ENCODE data around the gene ARHGAP4.

The ARHGAP4 gene

DNA sequence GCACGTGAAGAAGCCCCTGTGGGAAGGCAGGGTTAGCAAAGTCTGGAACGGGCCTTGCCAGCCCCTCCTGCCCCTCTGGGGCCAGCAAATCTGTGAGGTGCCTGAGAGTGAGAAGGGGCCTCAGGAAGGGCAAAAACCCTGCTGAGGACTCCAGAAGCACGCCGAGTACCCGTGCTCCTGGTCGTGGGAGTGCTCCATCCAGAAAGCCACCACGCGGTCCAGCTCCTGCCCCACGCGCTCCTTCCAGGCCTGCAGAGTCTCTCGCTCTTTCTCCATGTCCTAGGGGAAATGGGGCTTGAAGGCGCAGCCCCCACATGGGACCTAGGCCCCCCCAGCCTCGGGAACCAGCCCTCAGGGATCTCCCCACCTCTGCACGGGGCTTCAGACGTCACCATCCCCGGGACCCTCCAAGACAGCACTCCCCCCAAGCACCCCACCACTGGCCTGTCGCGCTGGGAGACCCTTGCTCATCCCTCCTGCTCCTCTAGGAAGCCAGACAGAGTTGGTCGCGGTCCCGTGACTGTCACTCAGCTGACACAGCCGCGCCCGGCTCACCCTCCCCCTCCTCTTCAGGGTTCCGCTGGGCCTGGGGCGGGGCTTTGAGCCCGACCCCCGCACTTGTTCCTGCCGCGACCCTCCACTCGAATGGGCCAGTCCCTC is 18.2 kb upstream of the ARHGAP4 start, which contains the start of gene RENBP:
Gene RENBP, minus strand, starts transcription at position 504 of the 660 bp plus-strand sequence. Its CDS starts 33 bp downstream, at position 471.
- no peak for DNase-seq

DNA sequence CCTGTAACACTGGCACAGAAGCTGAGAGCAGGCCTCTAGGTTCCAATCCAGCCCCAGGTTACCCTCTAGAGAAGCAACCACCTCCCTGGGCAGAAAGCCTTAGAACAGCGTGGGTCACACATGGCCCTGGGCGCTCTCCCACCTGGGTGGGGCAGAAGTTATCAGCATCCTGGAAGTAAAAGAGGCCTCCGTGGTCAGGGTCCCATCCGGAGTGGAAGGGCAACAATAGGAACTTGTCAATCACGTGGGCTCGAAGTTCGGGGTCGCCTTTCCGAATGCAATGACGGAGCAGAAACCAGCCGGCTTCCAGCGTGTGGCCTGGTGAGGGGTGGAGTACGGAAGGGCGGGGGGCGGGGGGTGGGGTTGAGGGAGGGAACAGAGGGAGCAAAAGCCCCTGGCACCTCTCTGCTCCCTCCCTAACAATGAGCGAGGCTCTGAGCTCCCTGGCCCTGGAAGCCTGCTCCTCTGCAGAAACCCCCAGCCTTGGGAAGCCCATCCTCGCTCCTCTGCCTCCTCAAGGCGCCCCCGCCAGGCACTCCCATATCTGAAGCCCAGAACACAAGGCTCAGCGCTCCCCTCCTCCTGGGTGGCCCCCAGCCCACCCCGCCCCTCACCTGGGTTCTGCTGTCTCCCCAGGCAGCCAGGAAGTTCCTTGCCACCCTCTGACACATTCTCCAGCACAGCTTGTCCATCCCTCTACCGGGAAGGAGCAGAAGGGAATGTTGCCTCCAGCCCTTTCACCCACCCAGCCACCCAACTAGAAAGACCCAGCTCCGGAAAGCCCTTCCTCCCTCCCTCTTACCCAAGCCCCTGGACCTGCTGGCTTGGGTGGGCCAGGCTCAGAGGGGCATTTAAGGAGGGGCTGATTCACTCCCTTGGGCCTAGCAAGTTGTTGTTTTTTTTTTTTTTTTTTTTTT is 15.5 kb upstream of the ARHGAP4 start:
- no peak for DNase-seq

DNA sequence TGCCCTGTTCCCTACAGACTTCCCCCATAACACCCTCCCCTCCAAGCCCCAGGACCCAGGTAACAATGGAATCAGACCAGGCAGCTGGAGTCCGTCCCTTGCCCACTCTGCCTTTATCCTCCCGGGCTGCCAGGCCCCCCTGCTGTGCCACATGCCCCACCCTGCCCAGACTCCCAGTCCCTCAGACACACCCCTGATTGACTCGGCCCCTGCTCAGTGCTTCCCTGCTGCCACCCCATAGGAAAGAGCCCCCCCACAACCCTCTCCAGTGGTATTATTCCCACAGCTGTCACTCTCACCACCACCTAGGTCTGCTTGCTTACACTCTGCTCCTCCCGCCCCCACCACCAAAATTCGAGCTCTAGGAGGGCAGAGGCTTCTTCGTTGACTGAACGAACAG is 13.5 kb upstream of the ARHGAP4 start:
- DNase-seq, result no peak

DNA sequence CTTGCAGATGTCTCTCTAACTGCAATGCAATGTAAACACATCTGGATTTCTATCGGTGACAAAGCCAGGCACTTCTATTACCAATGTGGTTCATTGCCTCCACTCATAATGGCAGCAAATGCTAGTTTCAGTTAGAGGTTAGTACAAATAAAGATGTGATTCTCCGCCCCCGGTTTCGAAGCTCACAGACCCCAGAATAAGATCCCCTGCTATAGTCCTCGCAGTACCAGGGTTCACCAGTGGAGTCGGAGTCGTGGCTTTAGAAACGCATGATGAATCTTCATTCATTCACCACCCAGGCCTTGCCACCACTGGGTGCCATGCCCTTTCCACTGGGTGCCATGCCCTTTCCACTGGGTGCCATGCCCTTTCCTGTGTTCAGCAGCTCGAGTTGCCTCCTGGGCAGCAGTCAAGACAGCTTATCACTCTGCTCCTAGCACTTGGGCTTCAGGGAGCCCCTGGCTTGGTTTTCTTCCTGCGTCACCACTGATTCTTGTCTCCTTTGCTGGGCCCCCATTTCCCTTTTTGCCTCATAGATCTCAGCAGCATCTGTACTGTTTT is 12.2 kb upstream of the ARHGAP4 start:
- DNase-seq, result no peak

DNA sequence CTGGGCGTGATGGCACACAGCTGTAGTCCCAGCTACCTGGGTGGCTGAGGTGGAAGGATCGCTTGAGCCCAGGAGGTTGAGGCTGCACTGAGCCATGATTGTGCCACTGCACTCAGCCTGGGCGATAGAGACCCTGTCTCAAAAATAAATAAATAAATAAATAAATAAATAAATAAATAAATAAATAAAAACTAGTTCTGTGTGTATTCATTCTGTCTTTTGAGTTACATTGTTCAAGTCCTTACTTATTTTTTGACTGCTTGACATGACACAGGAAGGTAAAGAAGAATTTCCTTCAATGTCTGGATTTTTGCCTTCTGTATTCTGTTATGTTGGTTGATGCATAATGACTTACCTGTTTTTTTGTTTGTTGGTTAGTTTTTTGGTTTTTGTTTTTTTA is 11.0 kb upstream of the ARHGAP4 start:
- no peak for DNase-seq

DNA sequence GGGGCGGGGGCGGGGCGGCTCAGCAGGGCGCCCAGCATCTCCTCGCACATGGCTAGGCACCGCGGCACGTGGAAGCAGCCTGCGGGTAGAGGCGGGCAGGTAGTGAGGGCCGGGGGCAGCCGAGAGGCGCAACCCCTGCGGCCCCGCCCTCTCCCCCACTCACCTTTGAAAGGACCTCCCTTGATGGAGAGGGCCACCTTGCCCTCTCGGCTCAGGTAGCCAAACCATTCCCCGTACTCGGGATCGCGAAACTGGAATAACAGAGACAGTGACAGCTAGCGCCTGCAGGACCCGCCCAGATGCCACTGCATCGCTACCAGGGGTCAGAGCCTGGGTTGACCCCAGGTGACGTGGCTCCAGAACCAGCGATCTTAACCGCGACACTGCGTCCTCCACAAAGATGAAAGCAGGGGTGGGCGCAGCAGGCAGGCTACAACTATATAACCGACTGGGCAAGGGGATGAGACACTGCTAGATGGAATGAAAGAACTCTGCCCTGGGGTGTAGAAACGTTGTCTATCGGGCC is 9.3 kb upstream of the ARHGAP4 start:
- peak in 1 of 2 experiments; percentile 16 for DNase-seq

DNA sequence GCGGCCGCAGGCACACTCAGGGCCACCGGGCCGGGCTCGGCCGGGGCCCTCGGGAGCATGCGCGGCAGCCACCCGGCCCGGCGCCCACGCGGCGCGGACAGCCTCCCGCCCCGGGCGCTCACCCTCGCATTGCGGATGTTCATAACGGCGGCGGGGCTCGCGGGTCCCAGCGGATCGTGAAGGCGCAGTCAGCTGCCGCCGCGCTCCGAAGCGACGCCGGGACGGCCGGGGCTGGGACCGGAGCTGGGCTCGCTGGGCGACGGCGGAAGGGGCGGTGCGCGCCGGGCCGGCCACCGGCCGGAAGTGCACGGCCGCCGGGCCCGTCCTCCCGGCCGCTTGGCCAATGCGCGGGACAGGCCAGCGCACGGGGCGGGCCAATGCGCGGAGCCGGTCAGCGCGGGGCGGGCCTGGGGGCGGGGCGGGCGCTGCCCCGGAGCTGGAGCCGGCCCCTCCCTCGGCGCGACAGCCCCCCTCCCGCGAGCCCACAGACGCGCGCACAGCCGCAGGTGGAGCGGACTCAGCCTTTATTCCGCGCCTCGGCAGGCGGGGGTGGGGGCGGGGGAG is 8.8 kb upstream of the ARHGAP4 start, which contains the start of gene NAA10:
Gene NAA10, minus strand, starts transcription at position 276 of the 564 bp plus-strand sequence. Its CDS starts 133 bp downstream, at position 143.
- peak; percentile 26 to 50 for DNase-seq

DNA sequence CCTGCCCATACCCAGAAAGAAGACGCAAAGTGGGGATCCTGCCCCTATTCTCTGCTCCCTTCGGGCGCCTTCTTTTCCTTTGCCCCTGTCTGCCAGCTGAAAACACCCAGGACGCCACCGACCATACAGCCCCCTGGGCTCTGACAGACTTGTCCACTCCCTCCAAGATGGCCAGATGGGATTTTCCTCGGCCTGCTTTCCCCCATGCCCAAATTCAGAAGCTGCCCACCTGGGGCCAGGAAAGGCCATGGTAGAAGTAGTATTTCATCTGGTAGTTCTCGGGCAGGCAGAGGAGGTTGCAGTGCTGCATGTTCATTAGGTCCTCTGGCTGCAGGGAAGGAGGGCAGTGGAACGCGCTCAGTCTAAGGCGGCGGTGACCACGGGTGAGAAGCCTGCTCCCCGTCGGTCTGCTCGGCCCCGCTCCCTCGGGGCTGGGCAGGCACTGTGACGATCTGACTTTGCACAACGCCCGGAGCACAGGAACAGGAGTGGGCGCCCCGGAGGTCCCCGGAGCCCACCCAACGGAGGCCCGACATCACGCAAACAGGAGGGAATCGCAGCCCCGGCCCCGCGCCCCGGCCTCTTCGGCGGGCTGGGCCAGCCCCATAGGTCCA is 8.2 kb upstream of the ARHGAP4 start:
- no peak for DNase-seq

DNA sequence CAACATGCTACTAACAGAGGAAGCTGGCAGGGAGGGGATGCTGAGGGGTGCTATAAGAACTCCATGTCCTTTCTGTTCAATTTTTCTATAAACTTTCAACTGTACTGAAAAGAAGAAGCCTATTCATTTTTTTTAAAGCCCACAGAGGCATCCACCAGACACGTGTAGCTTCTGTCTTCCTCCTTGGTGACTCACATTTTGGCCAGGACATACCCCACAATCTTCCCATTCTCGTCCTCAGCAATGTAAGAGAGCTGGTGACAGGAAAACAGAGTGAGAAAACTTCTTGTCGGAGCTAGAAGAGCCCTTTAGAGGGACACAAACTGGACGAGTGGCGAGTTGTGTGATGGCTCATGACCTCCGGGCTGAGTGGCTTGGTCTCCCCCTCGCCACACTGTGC is 7.7 kb upstream of the ARHGAP4 start:
- no peak for DNase-seq

DNA sequence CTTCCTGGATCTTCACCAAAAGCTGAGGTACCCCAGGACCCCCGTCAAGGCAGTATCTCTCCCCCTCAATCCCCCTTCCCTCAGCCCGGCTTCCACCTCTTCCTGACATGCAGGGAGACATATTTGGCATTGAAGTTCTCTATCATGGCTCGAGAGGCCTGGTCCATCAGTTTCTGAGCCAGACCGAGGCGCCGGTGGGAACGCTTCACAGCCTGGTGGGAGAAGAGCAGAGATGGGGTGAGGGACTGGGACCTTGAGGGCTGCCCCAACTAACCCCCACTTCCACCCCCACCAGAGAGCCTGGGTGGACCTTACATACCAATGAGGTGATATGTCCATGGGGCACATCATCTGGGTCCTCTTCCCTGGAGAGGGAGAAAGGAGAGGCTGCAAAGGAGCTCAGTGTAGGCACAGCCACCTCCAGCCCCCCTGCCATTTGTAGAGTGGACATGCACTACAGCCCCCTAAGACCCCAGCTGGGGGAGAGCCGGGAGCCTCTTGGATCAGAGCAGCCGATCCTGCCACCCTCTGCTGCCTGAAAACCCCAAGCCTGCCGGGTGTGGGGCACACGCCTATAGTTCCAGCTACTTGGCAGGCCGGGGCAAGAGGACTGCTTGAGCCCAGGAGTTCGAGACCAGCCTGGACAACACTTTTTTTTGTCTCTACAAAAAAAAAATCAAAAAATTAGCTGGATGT is 6.3 kb upstream of the ARHGAP4 start:
- no peak for DNase-seq

DNA sequence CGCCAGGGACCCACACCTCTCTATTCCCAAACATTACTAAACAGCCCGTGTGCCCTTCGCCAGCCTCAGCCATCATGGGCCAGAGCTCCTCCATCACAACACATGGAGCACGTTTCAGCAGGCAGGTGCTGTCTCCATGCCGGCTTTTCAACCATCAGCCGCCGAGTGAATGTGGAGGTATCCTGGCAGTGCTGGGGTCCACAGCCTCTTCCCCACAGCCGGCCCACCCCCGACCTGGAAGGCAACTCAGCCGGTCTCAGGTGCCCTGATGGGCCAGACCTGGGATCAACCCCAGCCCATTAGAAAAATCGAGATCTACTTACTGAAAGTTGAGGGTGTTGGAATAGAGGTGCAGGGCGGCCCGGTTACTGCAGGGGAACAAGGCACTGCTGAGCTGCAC is 5.7 kb upstream of the ARHGAP4 start:
- no peak for DNase-seq

DNA sequence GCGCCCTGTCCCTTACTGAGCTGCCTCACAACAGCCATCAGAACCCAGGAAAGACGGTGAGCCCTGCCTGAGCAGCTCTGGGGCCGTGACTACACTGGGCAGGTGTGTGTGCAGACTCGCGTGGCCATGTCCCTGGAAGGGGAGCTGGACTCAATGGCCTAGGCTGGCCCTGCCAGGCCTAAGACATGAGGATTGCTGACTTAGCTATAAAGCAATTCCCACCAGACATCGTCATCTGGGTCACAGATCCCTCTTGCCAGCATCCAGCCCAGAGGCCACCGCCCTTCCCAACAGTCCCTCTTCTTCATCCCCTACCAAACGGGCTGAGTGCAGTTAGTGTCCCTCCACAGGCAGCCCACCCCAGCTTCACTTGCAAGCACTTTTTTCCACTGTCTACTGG is 5.1 kb upstream of the ARHGAP4 start:
- DNase-seq, result no peak

DNA sequence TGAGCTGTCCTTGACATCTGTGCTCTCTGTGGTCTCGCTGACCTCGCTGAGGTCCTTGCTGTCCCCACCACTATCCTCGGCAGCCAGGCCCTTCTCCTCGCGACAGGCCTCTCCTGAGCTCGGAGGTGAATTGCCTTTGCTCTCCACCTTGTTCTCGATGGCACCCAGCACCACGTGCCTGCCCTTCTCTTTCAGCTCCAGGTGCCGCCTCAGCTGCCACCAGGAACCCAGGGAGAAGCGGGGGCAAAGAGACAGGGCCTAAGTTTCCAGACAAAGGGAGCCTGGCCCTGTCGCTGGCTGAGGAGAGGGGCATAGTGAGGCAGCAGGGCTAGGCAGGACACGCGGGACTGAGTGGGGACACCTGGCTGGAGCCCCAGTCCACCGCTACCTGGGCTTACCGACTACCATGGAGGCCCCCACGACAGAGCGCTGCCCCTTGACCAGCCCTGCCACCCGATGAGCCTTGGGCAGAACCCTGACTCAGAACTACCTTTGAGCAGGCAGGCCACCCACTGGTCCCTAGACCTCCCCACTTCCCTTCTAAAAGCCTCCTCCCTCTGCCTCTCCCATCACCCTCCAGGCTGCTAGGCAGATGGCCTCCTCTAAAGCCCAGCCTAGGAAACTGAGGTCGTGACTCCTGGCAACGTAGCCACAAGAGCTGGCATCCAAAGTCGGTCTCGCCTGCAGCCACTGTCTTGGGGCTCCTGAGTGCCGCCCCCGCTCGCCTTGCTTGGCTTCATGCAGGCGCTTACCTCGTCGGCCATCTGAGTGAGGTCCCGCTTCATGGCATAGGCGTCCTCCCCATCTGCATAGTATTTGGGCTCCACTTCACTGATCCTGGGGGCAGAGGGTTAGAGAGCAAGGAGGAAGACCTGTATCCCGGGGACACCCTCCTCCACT is 4.2 kb upstream of the ARHGAP4 start:
- no peak for DNase-seq

DNA sequence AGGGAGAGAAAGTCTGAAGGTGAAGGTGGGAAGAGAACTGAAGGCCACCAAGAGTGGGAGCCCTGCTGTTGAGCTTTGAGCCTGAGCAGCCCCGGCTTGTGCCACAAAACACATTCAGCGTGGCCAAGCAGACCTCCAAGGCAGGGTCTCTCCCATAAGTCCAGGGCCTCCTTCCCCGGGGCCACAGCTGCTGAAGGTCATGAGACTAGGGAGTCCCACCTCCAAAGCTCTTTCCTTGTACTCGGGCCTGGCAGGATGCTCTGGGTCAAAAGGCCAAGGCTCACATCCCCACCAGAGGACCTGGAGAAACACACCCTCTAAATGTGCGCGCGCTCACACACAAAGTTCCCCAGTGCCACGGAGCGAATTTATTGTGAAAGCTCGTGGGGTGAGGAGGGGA is 3.5 kb upstream of the ARHGAP4 start:
- no peak for DNase-seq

DNA sequence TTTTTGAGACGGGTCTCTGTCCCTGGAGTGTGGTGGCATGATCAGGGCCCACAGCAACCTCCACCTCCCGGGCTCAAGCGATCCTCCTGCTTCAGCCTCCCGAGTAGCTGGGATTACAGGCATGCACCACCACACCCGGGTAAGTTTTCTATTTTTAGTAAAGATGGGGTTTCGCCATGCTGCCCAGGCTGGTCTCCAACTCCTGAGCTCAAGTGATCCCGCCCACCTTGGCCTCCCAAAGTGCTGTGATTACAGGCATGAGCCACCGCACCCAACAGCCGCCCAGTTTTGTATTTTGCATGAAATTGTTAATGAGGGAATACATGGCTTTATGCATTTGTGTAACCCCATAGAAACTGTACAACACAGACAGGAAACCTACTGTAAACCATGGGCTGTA is 2.8 kb upstream of the ARHGAP4 start:
- no peak for DNase-seq

DNA sequence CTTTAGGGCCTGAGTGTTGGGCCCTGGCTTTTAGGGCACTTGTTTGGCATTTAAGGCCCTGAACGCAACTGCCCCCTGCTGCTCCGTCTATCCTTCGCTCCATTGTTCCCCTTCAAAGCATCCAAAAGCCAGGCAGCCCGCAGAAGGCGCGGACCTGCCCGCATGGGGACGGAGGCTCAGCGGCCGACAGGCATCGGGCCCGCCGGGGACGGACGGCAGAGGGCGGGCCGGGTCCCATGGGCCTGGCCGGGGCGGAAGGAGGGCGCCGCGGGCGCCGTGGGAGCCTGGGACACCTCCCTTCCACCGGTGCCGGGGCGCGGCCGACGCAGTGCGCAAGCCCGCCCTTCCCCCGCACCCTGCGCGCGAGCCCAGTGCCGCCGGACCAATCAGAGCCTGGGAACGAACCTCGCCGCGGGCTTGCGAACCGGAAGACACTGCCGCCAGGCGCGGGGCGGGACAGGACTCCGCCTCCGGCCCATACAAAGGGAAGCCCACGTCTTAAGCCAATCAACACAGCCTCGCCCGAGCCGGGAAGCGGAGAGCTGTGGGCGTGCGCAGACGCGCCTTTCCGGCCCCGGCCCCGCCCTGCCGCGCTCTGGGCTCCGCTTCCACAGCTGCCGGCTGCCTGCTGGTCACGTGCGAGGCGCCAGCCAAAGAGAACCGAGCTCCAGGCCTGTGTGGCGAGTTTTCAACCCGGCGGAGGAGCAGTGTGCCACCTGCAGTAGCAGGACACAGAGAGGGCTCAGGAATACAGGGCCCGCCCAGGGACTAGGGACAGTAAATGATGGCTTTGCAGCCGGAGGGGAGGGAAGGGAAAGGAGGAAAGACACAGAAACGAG is 2.1 kb upstream of the ARHGAP4 start:
- peak; percentile 83 to 93 for DNase-seq

DNA sequence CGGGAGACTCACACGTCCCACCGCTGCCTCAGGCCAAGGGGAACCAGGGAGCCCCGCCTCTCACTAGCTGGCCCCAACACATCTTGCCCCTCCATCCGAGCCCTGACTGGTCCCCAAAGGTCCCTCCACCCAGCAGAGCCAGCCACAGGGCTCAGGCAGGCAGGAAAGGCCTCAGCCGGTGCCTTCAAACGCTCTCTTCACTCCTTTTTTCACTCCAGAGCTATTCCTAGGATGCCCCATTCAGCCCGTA is 1.5 kb upstream of the ARHGAP4 start:
- no peak for DNase-seq

DNA sequence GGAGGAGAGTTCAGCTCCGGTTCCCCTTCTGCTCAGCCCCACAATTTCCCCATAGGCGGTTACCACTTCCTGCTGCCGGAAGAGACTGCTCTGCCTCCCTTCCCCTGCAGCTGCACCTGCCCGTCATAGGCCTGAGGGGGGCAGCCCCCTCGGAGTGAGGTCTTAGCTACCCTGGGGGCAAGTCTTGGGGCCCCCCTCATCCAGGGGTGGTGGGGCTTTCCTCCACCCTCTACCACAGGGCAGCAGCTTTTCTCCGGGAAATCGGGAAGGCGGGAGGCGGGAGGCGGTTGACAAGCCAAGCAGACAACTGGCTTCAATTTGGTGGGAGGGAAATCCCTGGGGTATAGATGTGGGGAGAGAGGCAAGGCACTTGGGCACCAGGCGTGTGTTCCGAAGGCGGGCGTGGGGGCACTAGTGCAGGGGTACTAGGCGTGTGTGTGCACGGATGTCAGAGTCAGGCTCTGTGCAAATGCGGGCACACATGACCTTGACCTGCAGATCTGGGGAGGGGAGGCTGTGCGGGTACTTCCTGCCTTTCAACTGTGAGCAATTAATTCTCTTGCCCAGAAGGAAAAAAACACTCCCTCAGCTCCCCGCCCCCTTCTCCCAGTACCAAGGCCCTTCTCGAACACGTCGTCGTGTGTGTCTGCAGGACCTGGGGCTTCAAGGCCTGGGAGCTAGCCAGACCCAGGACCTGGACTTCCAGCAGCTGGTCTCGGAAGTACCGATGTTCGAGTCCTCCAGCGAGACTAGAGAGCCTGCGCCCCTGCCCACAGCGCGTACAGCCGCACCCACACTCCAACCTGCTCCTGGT is 1.0 kb upstream of the ARHGAP4 start:
- peak; percentile 33 to 37 for DNase-seq

DNA sequence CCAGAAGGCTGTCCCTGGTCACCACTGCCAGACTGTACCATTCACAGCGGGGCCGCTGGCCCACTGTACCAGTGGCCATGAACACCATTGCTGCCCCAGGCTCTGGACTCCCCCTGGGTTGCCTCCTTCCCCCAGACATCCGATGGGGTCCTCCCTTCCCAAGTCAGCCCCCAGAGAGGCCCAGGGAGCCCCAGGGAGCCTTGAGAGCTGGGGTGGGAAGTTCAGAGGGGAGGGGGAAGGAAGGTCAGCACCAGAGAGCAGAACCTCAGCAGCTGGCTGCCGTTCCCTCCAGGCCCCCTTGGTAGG is 441 bp upstream of the ARHGAP4 start:
- DNase-seq, result no peak

DNA sequence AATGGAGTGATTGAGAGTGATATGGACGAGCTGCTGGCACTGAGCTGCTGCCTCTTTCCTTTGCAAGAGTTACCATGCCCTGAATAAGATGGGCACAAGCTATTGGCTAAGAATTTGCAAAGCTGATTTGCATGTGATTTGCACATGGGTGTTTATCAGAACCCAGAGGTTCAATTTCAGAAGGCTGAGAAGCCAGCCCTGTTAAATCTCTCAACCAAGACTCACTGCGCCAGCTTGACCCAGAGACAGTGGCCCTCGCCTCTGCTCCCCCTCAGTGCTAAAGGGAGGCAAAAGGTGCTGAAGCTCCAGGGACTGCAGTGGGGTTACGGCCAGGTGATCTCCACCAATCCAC is 701 bp downstream of the ARHGAP4 start:
- DNase-seq, result no peak
